ENCODE results near the gene NUDT22.

Gene NUDT22

GRCh38 chr11:64219755-64220154 is 6.3 kb upstream of the NUDT22 start:
- DNase-seq (ENCODE audit: low spot score) = no peak
- in situ Hi-C loops (cut with MboI; ENCODE audit: low sequenced_read_pairs, unreplicated experiment) = no loop called here
- no peak for TF ChIP-seq CTCF (IDR thresholded peaks at IDR 0.05; ENCODE audit: borderline replicate concordance, control extremely low read depth, extremely low read depth, insufficient read depth, missing control alignments)

- in situ Hi-C loops (cut with MboI; ENCODE audit: low sequenced_read_pairs, unreplicated experiment) = no loop called here
- TF ChIP-seq CTCF (IDR thresholded peaks at IDR 0.05; ENCODE audit: borderline replicate concordance, control extremely low read depth, extremely low read depth, insufficient read depth, missing control alignments) = no peak
- no peak for DNase-seq (ENCODE audit: low spot score)
Observed at GRCh38 chr11:64220271-64220670, 5.8 kb upstream of the NUDT22 start.

- no peak for TF ChIP-seq CTCF (IDR thresholded peaks at IDR 0.05; ENCODE audit: borderline replicate concordance, control extremely low read depth, extremely low read depth, insufficient read depth, missing control alignments)
- no peak for DNase-seq (ENCODE audit: low spot score)
- in situ Hi-C loops (cut with MboI; ENCODE audit: low sequenced_read_pairs, unreplicated experiment) = no loop called here
Observed at GRCh38 chr11:64220798-64221197, 5.3 kb upstream of the NUDT22 start.

GRCh38 chr11:64222651-64223000 is 3.4 kb upstream of the NUDT22 start:
- no peak for TF ChIP-seq CTCF (IDR thresholded peaks at IDR 0.05; ENCODE audit: borderline replicate concordance, control extremely low read depth, extremely low read depth, insufficient read depth, missing control alignments)
- no peak for DNase-seq (ENCODE audit: low spot score)
- in situ Hi-C loops (cut with MboI; ENCODE audit: low sequenced_read_pairs, unreplicated experiment) = no loop called here

GRCh38 chr11:64223001-64223651 is 2.9 kb upstream of the NUDT22 start:
- no peak for DNase-seq (ENCODE audit: low spot score)
- in situ Hi-C loops (cut with MboI; ENCODE audit: low sequenced_read_pairs, unreplicated experiment) = no loop called here
- no peak for TF ChIP-seq CTCF (IDR thresholded peaks at IDR 0.05; ENCODE audit: borderline replicate concordance, control extremely low read depth, extremely low read depth, insufficient read depth, missing control alignments)

GRCh38 chr11:64224151-64224890 is 1.8 kb upstream of the NUDT22 start:
- DNase-seq (ENCODE audit: low spot score) = no peak
- in situ Hi-C loops (cut with MboI; ENCODE audit: low sequenced_read_pairs, unreplicated experiment) = no loop called here
- TF ChIP-seq CTCF (IDR thresholded peaks at IDR 0.05; ENCODE audit: borderline replicate concordance, control extremely low read depth, extremely low read depth, insufficient read depth, missing control alignments) = no peak

Measured in GM13976 (cell line).